ENCODE measurements around the gene WNK2.

WNK2 gene

DNA sequence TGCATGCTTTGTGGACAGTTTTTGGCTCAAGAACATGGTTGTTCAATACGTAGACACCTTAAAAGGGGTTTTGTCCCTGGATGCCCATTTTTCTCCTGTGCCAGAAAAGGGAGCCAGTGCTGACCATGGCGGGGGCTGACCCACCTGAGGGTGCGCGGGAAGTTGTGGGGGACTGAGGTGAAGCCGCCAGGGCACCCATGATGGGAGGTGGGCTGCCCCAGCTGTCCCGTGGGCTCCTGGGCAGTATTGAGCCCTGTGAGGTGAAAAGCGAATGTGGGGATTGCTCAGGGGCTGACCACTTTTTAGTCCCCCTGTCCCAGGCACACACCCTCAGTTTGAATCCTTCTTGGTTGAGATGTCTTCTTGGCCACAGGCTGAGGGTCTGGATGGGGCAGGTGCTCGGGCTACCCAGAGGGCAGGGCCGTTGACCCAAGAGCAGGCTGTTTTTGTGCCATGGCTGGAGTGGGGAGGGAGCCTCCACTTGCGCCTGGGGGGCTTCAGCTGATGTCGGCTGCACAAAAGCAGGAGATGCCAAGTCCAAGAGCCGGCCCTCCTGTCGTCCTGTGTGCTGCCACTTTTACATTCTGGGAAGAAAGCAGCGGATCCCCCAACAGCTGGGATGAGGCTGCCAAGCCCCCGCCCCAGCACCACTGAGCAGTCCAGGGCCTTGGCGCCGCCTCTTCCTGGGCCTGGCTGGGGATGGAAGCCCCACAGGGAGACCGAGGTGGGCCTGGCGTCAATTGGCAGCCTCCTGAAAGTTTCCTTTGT lies 120.1 kb downstream of the WNK2 start:
- DNase-seq: peak in 14 of 42 donors; percentile 1 to 41 (median 13)
- intact Hi-C loops (cut with DNase I): loop anchor here (10.0 kb wide), 1 partner anchor 149 kb away; no protein-coding TSS in a partner anchor

DNA sequence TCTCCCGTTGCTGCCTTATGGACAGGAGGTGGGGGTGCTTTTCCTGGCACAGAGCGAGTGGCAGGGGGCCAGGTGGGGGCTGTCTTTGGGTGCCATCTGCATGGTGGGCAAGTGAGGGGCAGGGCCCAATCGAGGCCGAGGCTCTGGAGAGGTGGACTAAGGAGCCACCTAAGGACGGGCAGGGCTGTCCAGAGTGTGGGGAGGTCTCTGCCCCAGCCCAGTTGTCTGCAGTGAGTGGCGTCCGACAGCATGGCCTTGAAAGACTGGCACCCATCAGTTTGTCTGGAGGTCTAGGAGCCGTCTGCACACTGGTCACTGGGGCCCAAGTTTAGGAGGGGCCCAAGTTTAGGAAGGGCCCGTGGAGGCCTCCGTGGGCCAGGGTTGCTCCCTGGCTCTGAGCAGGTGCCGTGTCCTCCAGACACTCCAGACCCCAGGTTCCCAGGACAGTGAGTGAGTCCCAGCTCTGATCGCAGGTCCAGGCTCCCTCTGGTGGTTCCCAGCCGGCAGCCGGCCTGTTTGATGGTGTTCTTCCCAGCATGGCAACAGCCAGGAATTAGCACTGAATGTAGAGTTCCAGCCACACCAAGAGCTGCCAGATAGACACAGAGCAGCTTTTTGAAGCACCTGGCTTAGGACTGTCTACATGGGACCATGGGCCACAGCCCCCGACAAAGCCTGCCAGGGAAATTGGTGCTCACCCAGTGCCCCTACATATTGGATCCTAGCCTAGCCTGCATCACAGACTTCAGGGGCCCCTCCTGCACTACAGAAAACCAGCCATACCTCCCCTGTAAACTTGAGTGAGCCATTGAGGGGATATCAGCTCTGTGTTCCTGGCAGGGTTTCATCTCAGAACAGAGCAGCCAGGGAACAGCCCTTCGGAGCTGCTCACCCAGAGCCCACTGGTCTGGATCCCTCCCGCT lies 120.9 kb downstream of the WNK2 start:
- DNase-seq: peak in 41 of 42 donors; percentile 52 to 86 (median 71)
- intact Hi-C loops (cut with DNase I): loop anchor here (5.0 to 10.0 kb wide), 2 partner anchors 150 to 193 kb away; no protein-coding TSS in a partner anchor

DNA sequence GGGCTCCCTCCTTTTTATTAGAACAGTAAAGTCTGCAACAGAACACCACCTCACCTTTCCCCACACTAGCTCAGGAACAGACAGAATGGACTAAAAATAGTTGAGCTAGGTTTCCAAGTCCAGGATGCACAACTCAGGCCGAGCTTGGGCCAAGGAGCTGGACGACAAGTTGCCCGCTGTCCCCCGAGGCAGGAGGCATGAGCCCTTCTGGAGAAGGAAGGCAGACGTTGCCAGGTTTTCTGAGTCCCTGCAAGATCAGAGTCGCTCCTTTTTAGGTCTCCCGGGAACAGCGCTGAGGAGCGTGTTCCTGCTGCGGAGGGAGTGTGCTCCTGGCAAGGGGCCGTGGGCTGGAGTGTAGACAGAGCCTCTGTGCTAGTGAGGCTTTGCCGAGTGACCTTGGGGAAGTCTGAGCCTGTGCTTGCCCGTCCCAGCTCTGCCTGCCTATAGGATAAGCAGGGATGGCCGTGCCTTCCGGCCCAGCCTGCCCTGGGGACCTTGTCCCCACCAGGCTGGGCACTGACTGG lies 121.6 kb downstream of the WNK2 start:
- DNase-seq: peak in 16 of 42 donors; percentile 1 to 41 (median 16)
- intact Hi-C loops (cut with DNase I): loop anchor here (5.0 to 10.0 kb wide), 2 partner anchors 151 to 193 kb away; no protein-coding TSS in a partner anchor

- DNase-seq: peak in 13 of 42 donors; percentile 6 to 46 (median 17)
Observed at GRCh38 chr9:93306081-93306480, 122.1 kb downstream of the WNK2 start.

GRCh38 chr9:93306579-93307091 lies 122.7 kb downstream of the WNK2 start:
- intact Hi-C loops (cut with DNase I): loop anchor here (5.0 to 10.0 kb wide), 2 partner anchors 152 to 194 kb away; no protein-coding TSS in a partner anchor
- DNase-seq: peak in 14 of 42 donors; percentile 6 to 42 (median 14)

More at GRCh38 chr9:93306081-93306480, 122.1 kb downstream of the WNK2 start:
- intact Hi-C loops (cut with DNase I): loop anchor here (5.0 to 10.0 kb wide), 2 partner anchors 151 to 194 kb away; no protein-coding TSS in a partner anchor

GRCh38 chr9:93307468-93308157 lies 123.7 kb downstream of the WNK2 start:
- intact Hi-C loops (cut with DNase I): loop anchor here (5.0 to 10.0 kb wide), 2 partner anchors 153 to 195 kb away; no protein-coding TSS in a partner anchor
- peak in 12 of 42 donors; percentile 4 to 43 (median 22) for DNase-seq

GRCh38 chr9:93308158-93308602 lies 124.2 kb downstream of the WNK2 start:
- intact Hi-C loops (cut with DNase I): loop anchor here (5.0 to 10.0 kb wide), 2 partner anchors 153 to 196 kb away; no protein-coding TSS in a partner anchor
- DNase-seq: peak in 3 of 42 donors; percentile 26 to 31 (median 27)

DNA sequence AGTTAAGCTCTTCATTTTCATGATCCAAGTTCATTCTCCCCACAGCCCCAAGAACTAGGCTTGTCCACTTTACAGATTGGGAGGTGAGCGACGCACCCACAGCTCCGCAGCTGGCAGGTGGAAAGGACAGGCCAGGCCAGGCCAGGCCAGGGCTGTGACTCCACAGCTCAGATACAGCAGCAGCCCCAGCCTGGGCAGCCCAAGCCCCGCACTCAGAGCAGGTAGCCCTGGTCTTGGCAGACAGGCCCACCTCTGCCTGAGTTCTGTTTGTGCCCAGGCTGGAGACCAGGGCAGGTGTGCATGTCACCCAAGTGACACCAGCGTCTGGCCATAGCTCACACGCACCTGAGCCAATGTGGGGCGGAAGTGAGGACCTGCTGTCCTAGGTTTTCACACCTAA lies 124.7 kb downstream of the WNK2 start:
- intact Hi-C loops (cut with DNase I): loop anchor here (5.0 to 10.0 kb wide), 2 partner anchors 154 to 196 kb away; no protein-coding TSS in a partner anchor
- peak in 7 of 42 donors; percentile 3 to 38 (median 27) for DNase-seq

DNA sequence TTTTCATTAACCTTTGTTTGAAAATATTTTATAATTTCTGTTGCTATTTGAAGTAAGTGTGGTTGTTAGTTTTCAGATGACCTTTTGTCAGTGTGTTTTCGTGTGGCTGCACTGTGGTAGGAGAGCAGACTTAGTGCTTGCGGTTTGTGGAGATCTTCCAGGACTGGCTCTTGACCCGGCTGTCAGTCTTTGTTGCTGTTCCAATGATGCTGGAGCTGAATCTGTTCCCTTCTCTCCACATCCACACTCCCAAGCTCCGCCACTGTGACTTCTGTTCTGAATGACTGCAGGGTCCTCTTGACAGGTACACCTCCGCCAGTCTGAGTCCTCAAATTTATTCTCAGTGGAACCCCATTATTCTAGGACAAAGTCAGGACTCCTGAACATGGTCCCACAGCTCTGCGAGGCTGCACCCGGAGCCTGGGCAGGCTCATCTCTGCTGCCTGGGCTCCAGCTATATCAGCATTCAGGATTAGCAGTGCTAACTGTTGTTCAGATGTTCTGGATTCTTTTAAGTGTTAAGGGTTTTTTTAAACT lies 126.0 kb downstream of the WNK2 start:
- intact Hi-C loops (cut with DNase I): loop anchor here (5.0 to 10.0 kb wide), 2 partner anchors 155 to 198 kb away; no protein-coding TSS in a partner anchor
- DNase-seq: peak in 5 of 42 donors; percentile 1 to 27 (median 7)

- intact Hi-C loops (cut with DNase I): no loop called here
- DNase-seq: peak in 1 of 42 donors; percentile 31
Observed at GRCh38 chr9:93315118-93315517, 131.2 kb downstream of the WNK2 start.

GRCh38 chr9:93315960-93316359 lies 132.0 kb downstream of the WNK2 start:
- intact Hi-C loops (cut with DNase I): no loop called here
- DNase-seq: no peak

DNA sequence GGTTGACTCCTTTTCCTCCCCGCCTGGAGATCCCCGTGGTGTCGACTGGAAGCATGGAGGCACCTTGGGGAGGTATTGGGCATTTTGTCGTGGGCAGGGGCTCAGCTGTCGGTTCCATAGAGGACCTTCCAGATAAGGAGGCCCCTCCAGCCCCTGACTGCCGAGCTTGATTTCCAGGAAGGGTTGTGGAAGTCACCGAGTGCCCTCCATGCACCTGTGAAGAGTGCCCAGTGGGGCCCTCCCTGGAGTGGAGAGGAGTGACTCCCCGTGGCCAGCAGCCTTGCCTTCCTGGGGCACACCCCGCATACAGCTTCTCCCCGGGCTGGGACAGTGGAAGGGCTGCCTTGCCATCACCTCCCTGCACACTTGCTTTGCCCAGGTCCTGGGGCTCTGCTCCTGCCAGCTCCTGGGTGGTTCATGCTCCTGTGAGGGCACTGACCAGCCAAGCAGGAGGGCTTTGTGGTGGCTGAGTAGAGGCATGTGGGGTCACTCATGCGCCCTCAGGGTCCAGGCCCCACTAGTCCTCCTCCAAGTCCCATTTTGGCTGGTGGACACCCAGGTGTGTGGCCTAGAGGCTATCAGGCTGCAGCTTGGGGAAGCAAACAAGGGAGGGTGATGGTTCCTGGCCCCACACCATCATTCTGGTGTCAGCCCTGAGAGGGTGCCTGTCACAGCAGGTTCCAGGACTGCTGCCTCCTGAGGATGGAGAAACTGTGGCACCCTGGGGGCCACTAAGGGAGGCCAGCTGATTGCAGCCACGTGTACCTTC lies 133.0 kb downstream of the WNK2 start:
- DNase-seq: peak in 1 of 42 donors; percentile 32
- intact Hi-C loops (cut with DNase I): no loop called here

GRCh38 chr9:93317495-93318094 lies 133.7 kb downstream of the WNK2 start:
- DNase-seq: no peak
- intact Hi-C loops (cut with DNase I): no loop called here

DNA sequence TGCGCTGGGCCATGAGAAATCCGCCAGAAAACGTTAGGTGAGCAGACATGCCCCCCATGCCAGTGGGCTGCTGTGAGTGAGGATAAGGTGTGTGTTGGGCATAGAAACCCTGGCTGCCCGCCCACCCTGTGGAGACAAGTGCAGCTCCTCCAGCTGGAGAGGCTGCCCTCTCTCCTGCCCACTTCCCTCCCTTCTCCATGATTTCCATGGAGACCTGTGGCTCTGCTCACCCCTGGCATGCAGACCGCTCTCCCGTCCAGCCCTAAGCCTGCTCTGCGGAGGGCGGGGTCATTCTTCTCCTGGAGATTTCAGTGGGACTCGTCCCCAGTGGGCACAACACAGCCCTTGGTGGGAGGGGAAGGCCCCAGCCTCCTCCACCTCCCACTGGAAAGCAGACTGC lies 134.5 kb downstream of the WNK2 start:
- peak in 1 of 42 donors; percentile 41 for DNase-seq
- intact Hi-C loops (cut with DNase I): no loop called here

GRCh38 chr9:93319301-93319991 lies 135.5 kb downstream of the WNK2 start:
- DNase-seq: no peak
- intact Hi-C loops (cut with DNase I): no loop called here

DNA sequence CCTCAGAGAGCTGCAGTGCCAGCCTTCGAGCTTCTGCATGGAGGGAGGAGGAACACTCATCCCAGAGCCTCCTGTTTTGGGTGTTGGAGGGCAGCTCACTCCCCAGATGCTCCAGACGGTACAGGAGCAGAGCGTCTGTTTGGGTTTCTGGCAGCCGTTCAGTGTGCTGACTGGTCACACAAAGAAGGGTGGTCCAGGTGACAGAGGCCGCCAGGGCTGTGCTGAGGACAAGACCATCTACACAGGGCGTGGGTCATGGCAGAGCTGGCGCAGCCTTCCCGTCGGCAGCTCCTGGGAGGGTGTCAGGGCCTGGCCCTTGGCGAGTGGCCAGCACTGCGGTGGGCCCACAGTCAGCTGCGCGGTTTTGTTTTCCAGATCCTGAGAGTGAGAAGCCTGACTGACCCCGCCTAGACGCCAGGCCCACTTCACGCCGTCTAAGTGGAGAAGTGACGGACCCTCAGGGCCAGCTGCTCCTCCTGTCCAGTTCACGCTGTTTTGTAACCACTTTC lies 136.1 kb downstream of the WNK2 start:
- intact Hi-C loops (cut with DNase I): no loop called here

More for the DNA sequence above, 136.1 kb downstream of the WNK2 start:
- DNase-seq: no peak
